Activated CD4-positive, alpha-beta T cell treated with anti-CD3 and anti-CD28 coated beads for 24 hours (primary cell): Measurements from ENCODE around the gene TMEM244.
"Not testable (repeated sequence)": the region's sequence is repeated elsewhere in the genome, so short reads cannot be mapped to it uniquely, and the experiment has no call there.

Experiments used
- DNase-seq, 2 donors: peaks; one replicate each; pipeline ENCODE4 v3.0.0-alpha.2; 2020; ENCODE audit warnings: low read depth in 2 of 2

The TMEM244 gene

GRCh38 chr6:129867403-129867802, 6.3 kb upstream of the TMEM244 start:
- DNase-seq = no peak

GRCh38 chr6:129866688-129867087, 5.6 kb upstream of the TMEM244 start:
- no peak for DNase-seq

GRCh38 chr6:129866256-129866655, 5.1 kb upstream of the TMEM244 start:
- no peak for DNase-seq

GRCh38 chr6:129865013-129865412, 3.9 kb upstream of the TMEM244 start:
- DNase-seq = no peak

GRCh38 chr6:129863664-129864063, 2.5 kb upstream of the TMEM244 start:
- DNase-seq = no peak

GRCh38 chr6:129859524-129859923, 1.6 kb downstream of the TMEM244 start:
- no peak for DNase-seq

- DNase-seq = no peak
These were observed 3.3 kb downstream of the TMEM244 start for GRCh38 chr6:129857838-129858237.

- no peak for DNase-seq
These were observed 7.0 kb downstream of the TMEM244 start for GRCh38 chr6:129853996-129854711.

- DNase-seq = no peak
These were observed 8.8 kb downstream of the TMEM244 start for GRCh38 chr6:129852257-129852858.

GRCh38 chr6:129849456-129849855, 11.7 kb downstream of the TMEM244 start:
- DNase-seq = no peak

- DNase-seq = no peak
These were observed 14.4 kb downstream of the TMEM244 start for GRCh38 chr6:129846761-129847160.

- DNase-seq = no peak
These were observed 15.4 kb downstream of the TMEM244 start for GRCh38 chr6:129845696-129846095.

- no peak for DNase-seq
These were observed 16.8 kb downstream of the TMEM244 start for GRCh38 chr6:129844118-129844891.

- no peak for DNase-seq
These were observed 17.5 kb downstream of the TMEM244 start for GRCh38 chr6:129843573-129843972.

- DNase-seq = no peak
These were observed 18.2 kb downstream of the TMEM244 start for GRCh38 chr6:129842881-129843409.

GRCh38 chr6:129842137-129842536, 19.0 kb downstream of the TMEM244 start:
- DNase-seq = no peak

- not testable (repeated sequence) for DNase-seq
These were observed 21.6 kb downstream of the TMEM244 start for GRCh38 chr6:129839562-129839961.

- DNase-seq = no peak
These were observed 25.4 kb downstream of the TMEM244 start for GRCh38 chr6:129835691-129836090.

- no peak for DNase-seq
These were observed 28.8 kb downstream of the TMEM244 start for GRCh38 chr6:129832299-129832698.

- no peak for DNase-seq
These were observed 32.9 kb downstream of the TMEM244 start for GRCh38 chr6:129828229-129828628.

GRCh38 chr6:129818251-129818650, 42.9 kb downstream of the TMEM244 start:
- DNase-seq = no peak

- no peak for DNase-seq
These were observed 43.3 kb downstream of the TMEM244 start for GRCh38 chr6:129817821-129818220.

GRCh38 chr6:129817332-129817731, 43.8 kb downstream of the TMEM244 start:
- DNase-seq = no peak
